ENCODE measurements around the gene RABL6.

- TF ChIP-seq CTCF (IDR thresholded peaks at IDR 0.05; ENCODE audit: insufficient read depth, low read depth, low read length): no peak
- no peak for TF ChIP-seq EZH2 (IDR thresholded peaks at IDR 0.05; ENCODE audit: insufficient read depth, low read length)
Observed at GRCh38 chr9:136829981-136830885, 22.5 kb downstream of the RABL6 start.
